ENCODE data around the gene PPP2R3B.

PPP2R3B gene

DNA sequence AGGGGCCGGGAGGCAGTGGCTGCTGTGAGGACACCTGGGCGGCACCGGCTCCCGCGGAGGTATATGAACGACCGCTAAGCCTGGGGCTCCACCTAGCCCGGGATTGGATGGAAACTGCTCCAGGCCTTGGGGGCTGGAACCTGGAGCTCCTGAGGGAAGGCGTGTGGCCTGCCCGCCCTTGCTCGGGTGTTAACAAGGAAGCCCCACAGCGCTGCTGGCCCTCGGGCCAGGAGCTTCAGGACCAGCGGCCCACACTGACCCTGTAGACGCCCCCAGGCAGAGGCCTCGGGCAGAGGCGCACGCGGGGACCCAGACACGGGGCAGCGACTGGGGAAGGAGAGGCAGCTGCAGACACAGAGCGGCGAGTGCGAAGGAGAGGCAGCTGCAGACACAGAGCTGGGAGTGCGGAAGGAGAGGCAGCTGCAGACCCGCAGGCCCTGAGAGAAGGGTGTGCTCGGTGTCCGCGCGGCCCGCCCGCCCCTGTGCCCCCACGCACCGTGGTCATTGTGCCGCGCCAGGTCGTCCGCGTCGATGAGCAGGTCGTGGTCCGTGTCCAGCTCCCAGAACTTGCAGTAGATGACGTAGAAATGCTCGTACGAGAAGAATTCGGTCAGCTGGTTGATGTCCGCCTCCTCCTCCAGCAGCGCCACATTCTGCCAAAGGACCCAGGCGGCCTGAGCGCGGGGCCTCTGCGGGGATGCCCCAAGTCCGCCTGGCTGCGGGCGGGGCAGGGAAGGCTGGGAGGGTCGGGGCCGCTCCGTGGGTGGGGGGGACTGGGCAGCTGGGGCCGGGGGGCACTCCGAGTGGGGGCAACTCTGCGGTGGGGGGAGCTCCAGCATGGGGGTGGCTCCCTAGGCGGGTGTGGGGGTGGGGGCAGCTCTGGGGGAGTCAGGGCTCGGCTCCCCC lies 41.4 kb downstream of the PPP2R3B start:
- TF ChIP-seq, protein P1, sequence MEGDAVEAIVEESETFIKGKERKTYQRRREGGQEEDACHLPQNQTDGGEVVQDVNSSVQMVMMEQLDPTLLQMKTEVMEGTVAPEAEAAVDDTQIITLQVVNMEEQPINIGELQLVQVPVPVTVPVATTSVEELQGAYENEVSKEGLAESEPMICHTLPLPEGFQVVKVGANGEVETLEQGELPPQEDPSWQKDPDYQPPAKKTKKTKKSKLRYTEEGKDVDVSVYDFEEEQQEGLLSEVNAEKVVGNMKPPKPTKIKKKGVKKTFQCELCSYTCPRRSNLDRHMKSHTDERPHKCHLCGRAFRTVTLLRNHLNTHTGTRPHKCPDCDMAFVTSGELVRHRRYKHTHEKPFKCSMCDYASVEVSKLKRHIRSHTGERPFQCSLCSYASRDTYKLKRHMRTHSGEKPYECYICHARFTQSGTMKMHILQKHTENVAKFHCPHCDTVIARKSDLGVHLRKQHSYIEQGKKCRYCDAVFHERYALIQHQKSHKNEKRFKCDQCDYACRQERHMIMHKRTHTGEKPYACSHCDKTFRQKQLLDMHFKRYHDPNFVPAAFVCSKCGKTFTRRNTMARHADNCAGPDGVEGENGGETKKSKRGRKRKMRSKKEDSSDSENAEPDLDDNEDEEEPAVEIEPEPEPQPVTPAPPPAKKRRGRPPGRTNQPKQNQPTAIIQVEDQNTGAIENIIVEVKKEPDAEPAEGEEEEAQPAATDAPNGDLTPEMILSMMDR (IDR thresholded peaks at IDR 0.05; ENCODE audit: poor library complexity, severe bottlenecking) = no peak
- H3K9me3 ChIP-seq (ENCODE audit: severe bottlenecking) = no peaks in the 10 kb centered on the region
- H3K36me3 ChIP-seq (ENCODE audit: low read depth) = peaks cover 11% of the 10 kb centered on the region
- H3K27me3 ChIP-seq (ENCODE audit: insufficient read depth, poor library complexity, severe bottlenecking) = no peaks in the 10 kb centered on the region
- H3K27ac ChIP-seq (ENCODE audit: poor library complexity, severe bottlenecking) = no peak overlapping the region
- ATAC-seq (ENCODE audit: low read depth) (no peak), DNase-seq (ENCODE audit: low spot score) (no peak)
- H3K4me1 ChIP-seq (ENCODE audit: insufficient read depth, poor library complexity, severe bottlenecking) = no peaks in the 10 kb centered on the region
- no peak overlapping the region for H3K4me3 ChIP-seq (ENCODE audit: severe bottlenecking)

DNA sequence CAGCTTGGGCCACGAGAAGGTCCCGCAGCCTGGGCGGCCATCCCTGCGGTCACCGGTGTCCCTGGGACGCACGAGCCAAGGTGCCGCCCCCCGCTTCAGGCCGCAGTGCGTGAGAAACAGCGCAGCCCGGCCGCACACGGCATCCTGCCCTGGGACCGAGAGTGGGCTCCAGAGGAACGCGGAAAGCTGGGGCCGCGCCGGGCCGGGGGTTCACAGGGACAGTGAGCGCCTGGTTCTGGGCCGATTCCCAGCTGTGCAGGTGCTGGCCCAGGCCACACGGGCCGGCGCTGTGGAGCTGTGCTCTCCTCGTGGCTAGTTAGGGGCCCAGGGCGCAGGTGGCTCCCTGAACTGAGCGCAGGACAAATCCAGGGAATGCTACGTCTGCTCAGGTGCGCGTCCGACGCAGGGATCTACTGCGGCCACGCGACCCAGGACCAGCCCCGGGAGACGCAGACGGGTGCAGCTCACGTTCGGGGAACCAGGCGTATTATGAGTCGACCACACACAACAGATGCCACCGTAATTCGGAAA lies 42.3 kb downstream of the PPP2R3B start:
- DNase-seq (ENCODE audit: low spot score) (no peak), ATAC-seq (ENCODE audit: low read depth) (no peak)
- no peaks in the 10 kb centered on the region for H3K27me3 ChIP-seq (ENCODE audit: insufficient read depth, poor library complexity, severe bottlenecking)
- H3K36me3 ChIP-seq (ENCODE audit: low read depth) = peaks cover 11% of the 10 kb centered on the region
- no peaks in the 10 kb centered on the region for H3K4me1 ChIP-seq (ENCODE audit: insufficient read depth, poor library complexity, severe bottlenecking)
- TF ChIP-seq, protein P1 (IDR thresholded peaks at IDR 0.05; ENCODE audit: poor library complexity, severe bottlenecking) = no peak
- H3K4me3 ChIP-seq (ENCODE audit: severe bottlenecking) = no peak overlapping the region
- no peaks in the 10 kb centered on the region for H3K9me3 ChIP-seq (ENCODE audit: severe bottlenecking)
- H3K27ac ChIP-seq (ENCODE audit: poor library complexity, severe bottlenecking) = no peak overlapping the region

DNA sequence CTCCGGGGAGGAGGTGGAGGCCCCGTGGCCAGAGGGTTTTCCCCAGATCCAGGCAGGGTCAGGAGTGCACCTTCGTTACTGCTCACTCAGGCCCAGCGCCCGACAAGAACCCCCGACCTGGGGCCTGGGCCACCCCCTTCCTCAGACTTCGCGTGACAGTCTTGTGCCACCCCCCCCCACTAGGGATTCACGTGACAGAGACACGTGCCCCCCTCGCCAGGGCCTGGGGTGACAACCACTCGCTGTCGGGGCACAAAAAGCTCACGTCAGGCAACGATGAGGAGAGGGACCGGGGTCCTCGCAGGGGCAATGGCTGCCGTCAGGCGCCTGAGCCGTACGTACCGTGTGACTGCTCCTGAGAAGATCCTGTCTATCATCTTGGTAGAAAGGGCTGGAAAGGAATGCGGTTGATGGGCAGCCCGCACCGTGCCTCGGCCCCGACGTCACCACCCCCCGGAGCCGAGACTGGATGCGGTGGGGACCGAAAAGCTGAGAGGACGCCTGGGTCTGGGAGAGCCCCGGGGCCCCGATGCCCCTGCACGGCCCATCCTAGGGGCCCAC lies 45.1 kb downstream of the PPP2R3B start:
- Histone ChIP-seq H3K4me1 (ENCODE audit: insufficient read depth, poor library complexity, severe bottlenecking) (no peaks in the 10 kb centered on the region), H3K36me3 (ENCODE audit: low read depth) (peaks cover 19% of the 10 kb centered on the region), H3K27ac (ENCODE audit: poor library complexity, severe bottlenecking) (no peak overlapping the region), H3K4me3 (ENCODE audit: severe bottlenecking) (no peak overlapping the region), H3K27me3 (ENCODE audit: insufficient read depth, poor library complexity, severe bottlenecking) (no peaks in the 10 kb centered on the region), H3K9me3 (ENCODE audit: severe bottlenecking) (no peaks in the 10 kb centered on the region)
- TF ChIP-seq, protein P1 (IDR thresholded peaks at IDR 0.05; ENCODE audit: poor library complexity, severe bottlenecking) = no peak
- DNase-seq (ENCODE audit: low spot score) (peak; percentile 66), ATAC-seq (ENCODE audit: low read depth) (no peak)

DNA sequence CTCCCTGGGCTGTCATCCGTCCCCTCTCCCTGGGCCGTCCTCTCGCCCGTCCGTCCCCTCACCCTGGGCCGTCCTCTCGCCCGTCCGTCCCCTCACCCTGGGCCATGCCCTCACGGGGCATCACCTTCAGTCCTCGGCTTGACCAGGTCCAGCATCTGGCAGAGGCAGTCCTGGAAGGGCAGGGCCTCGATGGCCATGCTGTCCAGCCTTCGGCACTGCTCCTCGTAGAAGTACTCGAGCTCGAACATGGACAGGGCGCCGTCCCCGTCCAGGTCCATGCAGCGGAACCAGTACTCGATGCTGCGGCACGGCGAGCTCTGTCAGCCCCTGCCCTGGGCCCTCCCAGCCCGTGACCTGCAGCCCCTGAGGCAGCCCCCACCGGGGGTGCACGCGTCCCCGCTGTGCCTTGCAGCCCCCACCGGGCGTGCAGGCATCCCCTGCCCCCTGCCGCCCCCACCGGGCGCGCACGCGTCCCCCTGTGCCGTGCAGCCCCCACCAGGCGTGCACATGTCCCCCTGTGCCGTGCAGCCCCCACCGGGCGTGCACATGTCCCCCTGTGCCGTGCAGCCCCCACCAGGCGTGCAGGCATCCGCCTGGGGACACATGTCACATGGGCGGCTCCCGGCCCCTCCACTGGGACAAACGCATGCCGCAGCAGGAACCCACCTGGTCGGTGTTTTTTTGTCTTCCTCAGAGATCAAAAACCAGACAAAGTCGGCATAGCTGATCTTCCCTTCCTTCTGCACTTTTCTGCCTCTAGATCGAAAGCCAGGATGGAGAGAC lies 45.9 kb downstream of the PPP2R3B start:
- DNase-seq (ENCODE audit: low spot score) (peak; percentile 74), ATAC-seq (ENCODE audit: low read depth) (no peak)
- H3K9me3 ChIP-seq (ENCODE audit: severe bottlenecking) = no peaks in the 10 kb centered on the region
- no peaks in the 10 kb centered on the region for H3K4me1 ChIP-seq (ENCODE audit: insufficient read depth, poor library complexity, severe bottlenecking)
- no peak overlapping the region for H3K4me3 ChIP-seq (ENCODE audit: severe bottlenecking)
- TF ChIP-seq, protein P1 (IDR thresholded peaks at IDR 0.05; ENCODE audit: poor library complexity, severe bottlenecking) = no peak
- no peak overlapping the region for H3K27ac ChIP-seq (ENCODE audit: poor library complexity, severe bottlenecking)
- H3K27me3 ChIP-seq (ENCODE audit: insufficient read depth, poor library complexity, severe bottlenecking) = no peaks in the 10 kb centered on the region
- peaks cover 25% of the 10 kb centered on the region for H3K36me3 ChIP-seq (ENCODE audit: low read depth)
